Epithelial cell of proximal tubule (primary cell): ENCODE results near the gene PPOX. TPM values are rescaled to one million over a fixed set of nuclear protein-coding genes. Genes with fewer than 3 reads are reported as not detected.
A peak's percentile ranks its signal among the peaks of the same experiment; 100 is the strongest.

Experiments used
- DNase-seq: peaks from one replicate; pipeline ENCODE4 v3.0.0-alpha.2; 2011; ENCODE audit warnings: low read depth
- H3K4me3 ChIP-seq: 2 replicates; pipeline ENCODE4 v1.5.1; 2011; ENCODE audit warnings: low read depth, mild to moderate bottlenecking, low read length
- CTCF ChIP-seq: conservative IDR thresholded peaks from 2 replicates; pipeline ENCODE4 v1.5.1; 2012; ENCODE audit warnings: low read depth, mild to moderate bottlenecking, low read length
- total RNA-seq: library from RNA; depleted of rRNA; stranded (reverse); fragments of >200 nt; gene quantifications from 2 replicates; pipeline ENCODE4 v1.2.3, GENCODE V29; 2015

The PPOX gene
- total RNA-seq, 1 donor from 2014 or later = 22.0 TPM

- DNase-seq = no peak
- no peak overlapping the region for H3K4me3 ChIP-seq
- no peak for TF ChIP-seq CTCF
Observed at GRCh38 chr1:161157867-161158266, 8.4 kb upstream of the PPOX start.

GRCh38 chr1:161158316-161159010 lies 7.8 kb upstream of the PPOX start:
- DNase-seq = no peak
- peak overlapping the region; percentile 75 for H3K4me3 ChIP-seq

GRCh38 chr1:161159087-161159912 lies 6.9 kb upstream of the PPOX start, which contains the start of gene USP21:
Gene USP21, plus strand, starts transcription at chr1:161159500. Its CDS starts 1,141 bp downstream, at chr1:161160641.
- H3K4me3 ChIP-seq = peak within 1 kb of the TSS; percentile 75
- TF ChIP-seq CTCF = peak; percentile 46
- DNase-seq = peak; percentile 37

More at GRCh38 chr1:161158316-161159010, 7.8 kb upstream of the PPOX start:
- TF ChIP-seq CTCF = no peak

GRCh38 chr1:161159913-161160243 lies 6.3 kb upstream of the PPOX start:
- no peak for TF ChIP-seq CTCF
- H3K4me3 ChIP-seq = peak overlapping the region; percentile 75
- DNase-seq = no peak

GRCh38 chr1:161160671-161161145 lies 5.5 kb upstream of the PPOX start:
- no peak for DNase-seq
- TF ChIP-seq CTCF = no peak
- H3K4me3 ChIP-seq = no peak overlapping the region

GRCh38 chr1:161161652-161162051 lies 4.6 kb upstream of the PPOX start:
- H3K4me3 ChIP-seq = no peak overlapping the region
- no peak for TF ChIP-seq CTCF
- DNase-seq = no peak
